Measurements from ENCODE around the gene BTK. TPM values are rescaled to one million over a fixed set of nuclear protein-coding genes. Genes with fewer than 3 reads are reported as not detected.
A peak's percentile ranks its signal among the peaks of the same experiment; 100 is the strongest.

BTK gene
- total RNA-seq, 1 experiment from 2014 or later, result not detected

- intact Hi-C loops (cut with micrococcal nuclease; ENCODE audit: unreplicated experiment), result loop anchor here (5.0 to 10.0 kb wide), 2 partner anchors 138 to 180 kb away; partner anchors contain the start of gene ARMCX1
- Histone ChIP-seq H3K4me3 (ENCODE audit: low read depth, low read length, poor library complexity, severe bottlenecking) (no peak overlapping the region), H3K9me3 (ENCODE audit: low read depth, low read length, poor library complexity, severe bottlenecking) (no peaks in the 10 kb centered on the region), H3K36me3 (ENCODE audit: insufficient read depth, low read length, poor library complexity, severe bottlenecking) (peaks cover 9% of the 10 kb centered on the region), H3K27me3 (replicated peaks; ENCODE audit: insufficient read depth, low read depth, low read length, poor library complexity) (no peaks in the 10 kb centered on the region), H3K27ac (ENCODE audit: low read depth, low read length, poor library complexity, severe bottlenecking) (peak overlapping the region; percentile 90), H3K4me1 (ENCODE audit: insufficient read depth, low read length, poor library complexity, severe bottlenecking) (no peaks in the 10 kb centered on the region)
- CTCF ChIA-PET, result no interaction called here
- POLR2A ChIA-PET (ENCODE audit: low non-redundant PET), result no interaction called here
- DNase-seq (ENCODE audit: low spot score), result no peak
- BruUV-seq (replicated peaks), result no TSS peak
- TF ChIP-seq, protein P1, sequence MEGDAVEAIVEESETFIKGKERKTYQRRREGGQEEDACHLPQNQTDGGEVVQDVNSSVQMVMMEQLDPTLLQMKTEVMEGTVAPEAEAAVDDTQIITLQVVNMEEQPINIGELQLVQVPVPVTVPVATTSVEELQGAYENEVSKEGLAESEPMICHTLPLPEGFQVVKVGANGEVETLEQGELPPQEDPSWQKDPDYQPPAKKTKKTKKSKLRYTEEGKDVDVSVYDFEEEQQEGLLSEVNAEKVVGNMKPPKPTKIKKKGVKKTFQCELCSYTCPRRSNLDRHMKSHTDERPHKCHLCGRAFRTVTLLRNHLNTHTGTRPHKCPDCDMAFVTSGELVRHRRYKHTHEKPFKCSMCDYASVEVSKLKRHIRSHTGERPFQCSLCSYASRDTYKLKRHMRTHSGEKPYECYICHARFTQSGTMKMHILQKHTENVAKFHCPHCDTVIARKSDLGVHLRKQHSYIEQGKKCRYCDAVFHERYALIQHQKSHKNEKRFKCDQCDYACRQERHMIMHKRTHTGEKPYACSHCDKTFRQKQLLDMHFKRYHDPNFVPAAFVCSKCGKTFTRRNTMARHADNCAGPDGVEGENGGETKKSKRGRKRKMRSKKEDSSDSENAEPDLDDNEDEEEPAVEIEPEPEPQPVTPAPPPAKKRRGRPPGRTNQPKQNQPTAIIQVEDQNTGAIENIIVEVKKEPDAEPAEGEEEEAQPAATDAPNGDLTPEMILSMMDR (conservative IDR thresholded peaks at IDR 0.05; ENCODE audit: low read depth, low read length), result no peak
- no peak for TF ChIP-seq EZH2 (IDR thresholded peaks at IDR 0.05; ENCODE audit: borderline replicate concordance, low read depth, low read length, poor library complexity, severe bottlenecking)
These were observed 31.2 kb upstream of the BTK start for GRCh38 chrX:101417190-101417589.

DNA sequence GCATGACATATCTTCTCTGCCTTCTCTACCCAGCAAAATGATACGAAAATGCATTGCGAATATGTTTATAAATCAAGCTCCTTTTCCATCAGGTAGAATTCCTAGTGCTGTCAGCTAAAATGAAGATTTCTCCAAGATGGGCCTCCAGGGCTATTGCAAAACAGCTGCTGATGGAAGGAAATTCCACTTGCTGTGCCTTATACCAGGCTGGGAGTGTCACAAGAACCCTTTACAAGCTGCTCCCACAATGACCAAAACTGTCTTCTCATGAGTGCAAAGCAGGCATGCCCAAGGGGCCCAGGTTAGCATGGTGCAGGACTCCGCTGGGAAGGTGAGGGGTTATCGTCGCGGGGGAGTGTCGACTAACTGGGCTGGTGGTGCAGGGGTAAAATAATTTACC is 30.7 kb upstream of the BTK start:
- no TSS peak for BruUV-seq (replicated peaks)
- H3K36me3 ChIP-seq (ENCODE audit: insufficient read depth, low read length, poor library complexity, severe bottlenecking), result peaks cover 14% of the 10 kb centered on the region
- CTCF ChIA-PET, result interaction anchor here (0.7 kb wide), 1 partner anchor 33 kb away, joined by 3 read pairs; no protein-coding TSS in a partner anchor
- no peaks in the 10 kb centered on the region for H3K4me1 ChIP-seq (ENCODE audit: insufficient read depth, low read length, poor library complexity, severe bottlenecking)
- no peaks in the 10 kb centered on the region for H3K27me3 ChIP-seq (replicated peaks; ENCODE audit: insufficient read depth, low read depth, low read length, poor library complexity)
- no peak overlapping the region for H3K27ac ChIP-seq (ENCODE audit: low read depth, low read length, poor library complexity, severe bottlenecking)
- POLR2A ChIA-PET (ENCODE audit: low non-redundant PET), result no interaction called here
- H3K9me3 ChIP-seq (ENCODE audit: low read depth, low read length, poor library complexity, severe bottlenecking), result no peaks in the 10 kb centered on the region
- H3K4me3 ChIP-seq (ENCODE audit: low read depth, low read length, poor library complexity, severe bottlenecking), result no peak overlapping the region
- no peak for TF ChIP-seq EZH2 (IDR thresholded peaks at IDR 0.05; ENCODE audit: borderline replicate concordance, low read depth, low read length, poor library complexity, severe bottlenecking)
- TF ChIP-seq, protein P1 (conservative IDR thresholded peaks at IDR 0.05; ENCODE audit: low read depth, low read length), result no peak
- intact Hi-C loops (cut with micrococcal nuclease; ENCODE audit: unreplicated experiment), result loop anchor here (5.0 to 10.0 kb wide), 2 partner anchors 138 to 181 kb away; partner anchors contain the start of gene ARMCX1
- no peak for DNase-seq (ENCODE audit: low spot score)

- BruUV-seq (replicated peaks), result no TSS peak
- Histone ChIP-seq H3K27ac (ENCODE audit: low read depth, low read length, poor library complexity, severe bottlenecking) (no peak overlapping the region), H3K36me3 (ENCODE audit: insufficient read depth, low read length, poor library complexity, severe bottlenecking) (peaks cover 14% of the 10 kb centered on the region), H3K9me3 (ENCODE audit: low read depth, low read length, poor library complexity, severe bottlenecking) (no peaks in the 10 kb centered on the region), H3K4me3 (ENCODE audit: low read depth, low read length, poor library complexity, severe bottlenecking) (no peak overlapping the region), H3K27me3 (replicated peaks; ENCODE audit: insufficient read depth, low read depth, low read length, poor library complexity) (no peaks in the 10 kb centered on the region), H3K4me1 (ENCODE audit: insufficient read depth, low read length, poor library complexity, severe bottlenecking) (no peaks in the 10 kb centered on the region)
- POLR2A ChIA-PET (ENCODE audit: low non-redundant PET), result no interaction called here
- peak; percentile 84 for DNase-seq (ENCODE audit: low spot score)
- no peak for TF ChIP-seq EZH2 (IDR thresholded peaks at IDR 0.05; ENCODE audit: borderline replicate concordance, low read depth, low read length, poor library complexity, severe bottlenecking)
- TF ChIP-seq, protein P1 (conservative IDR thresholded peaks at IDR 0.05; ENCODE audit: low read depth, low read length), result peak; percentile 81
- CTCF ChIA-PET, result no interaction called here
- intact Hi-C loops (cut with micrococcal nuclease; ENCODE audit: unreplicated experiment), result loop anchor here (2.0 to 10.0 kb wide), 3 partner anchors 139 to 383 kb away; partner anchors contain the start of gene ARMCX1
These were observed 29.5 kb upstream of the BTK start for GRCh38 chrX:101415180-101416145.
